Effector CD4-positive, alpha-beta T cell (primary cell): ENCODE data around the gene PIP4K2B.
"Not testable (repeated sequence)": the region's sequence is repeated elsewhere in the genome, so short reads cannot be mapped to it uniquely, and the experiment has no call there.

Experiments
- DNase-seq: peaks from one replicate; pipeline ENCODE4 v3.0.0-alpha.2; 2020
- total RNA-seq: gene quantifications from one replicate; lab custom pipeline; 2026; lab: John Stamatoyannopoulos, UW

The PIP4K2B gene
- 57.4 reads per million, percentile 71 among the genes with 10 or more reads in this experiment for total RNA-seq

GRCh38 chr17:38799501-38800236 lies at the start of gene PIP4K2B:
Gene PIP4K2B, minus strand, starts transcription at chr17:38799556. Its CDS starts 132 bp downstream, at chr17:38799424.
- DNase-seq = peak; percentile 75

GRCh38 chr17:38848557-38848891 lies 49.2 kb upstream of the PIP4K2B start:
- no peak for DNase-seq

GRCh38 chr17:38844261-38844757 lies 45.0 kb upstream of the PIP4K2B start:
- no peak for DNase-seq

GRCh38 chr17:38825762-38826247 lies 26.4 kb upstream of the PIP4K2B start:
- no peak for DNase-seq

- DNase-seq = peak; percentile 91
Observed at GRCh38 chr17:38824899-38825761, 25.8 kb upstream of the PIP4K2B start, which contains the start of gene CWC25. Gene CWC25, minus strand, starts transcription at chr17:38825321. Its CDS starts 138 bp downstream, at chr17:38825183.

- no peak for DNase-seq
Observed at GRCh38 chr17:38815576-38816193, 16.3 kb upstream of the PIP4K2B start.

GRCh38 chr17:38809828-38810227 lies 10.5 kb upstream of the PIP4K2B start:
- no peak for DNase-seq

GRCh38 chr17:38800237-38800760 lies 943 bp upstream of the PIP4K2B start:
- DNase-seq = no peak

- no peak for DNase-seq
Observed at GRCh38 chr17:38798614-38799500, 499 bp downstream of the PIP4K2B start.

GRCh38 chr17:38797828-38798227 lies 1.5 kb downstream of the PIP4K2B start:
- DNase-seq = no peak

- DNase-seq = no peak
Observed at GRCh38 chr17:38797158-38797490, 2.2 kb downstream of the PIP4K2B start.

- DNase-seq = no peak
Observed at GRCh38 chr17:38796451-38797157, 2.8 kb downstream of the PIP4K2B start.

GRCh38 chr17:38794221-38794620 lies 5.1 kb downstream of the PIP4K2B start:
- no peak for DNase-seq

- no peak for DNase-seq
Observed at GRCh38 chr17:38791162-38791561, 8.2 kb downstream of the PIP4K2B start.

GRCh38 chr17:38790148-38790707 lies 9.1 kb downstream of the PIP4K2B start:
- DNase-seq = not testable (repeated sequence)

GRCh38 chr17:38789185-38789584 lies 10.2 kb downstream of the PIP4K2B start:
- DNase-seq = no peak

GRCh38 chr17:38787999-38788398 lies 11.4 kb downstream of the PIP4K2B start:
- DNase-seq = not testable (repeated sequence)

- no peak for DNase-seq
Observed at GRCh38 chr17:38786372-38786771, 13.0 kb downstream of the PIP4K2B start.

- no peak for DNase-seq
Observed at GRCh38 chr17:38783227-38783626, 16.1 kb downstream of the PIP4K2B start.

- no peak for DNase-seq
Observed at GRCh38 chr17:38779965-38780752, 19.2 kb downstream of the PIP4K2B start.
